GM12892 (cell line): ENCODE data around the gene FGF2.
"Not testable (repeated sequence)": the region's sequence is repeated elsewhere in the genome, so short reads cannot be mapped to it uniquely, and the experiment has no call there.

Source experiments
- POLR2A ChIP-seq: IDR thresholded peaks from 2 replicates; pipeline ENCODE4 v1.6.1; 2011; ENCODE audit warnings: low read depth, low read length, control low read depth
- POLR2AphosphoS5 ChIP-seq: IDR thresholded peaks from 2 replicates; pipeline ENCODE4 v1.6.1; 2011; ENCODE audit warnings: low read depth, low read length, control low read depth
- TAF1 ChIP-seq: IDR thresholded peaks from 2 replicates; pipeline ENCODE4 v1.6.1; 2011; ENCODE audit warnings: low read depth, mild to moderate bottlenecking, control low read depth, low read length, borderline replicate concordance

DNA sequence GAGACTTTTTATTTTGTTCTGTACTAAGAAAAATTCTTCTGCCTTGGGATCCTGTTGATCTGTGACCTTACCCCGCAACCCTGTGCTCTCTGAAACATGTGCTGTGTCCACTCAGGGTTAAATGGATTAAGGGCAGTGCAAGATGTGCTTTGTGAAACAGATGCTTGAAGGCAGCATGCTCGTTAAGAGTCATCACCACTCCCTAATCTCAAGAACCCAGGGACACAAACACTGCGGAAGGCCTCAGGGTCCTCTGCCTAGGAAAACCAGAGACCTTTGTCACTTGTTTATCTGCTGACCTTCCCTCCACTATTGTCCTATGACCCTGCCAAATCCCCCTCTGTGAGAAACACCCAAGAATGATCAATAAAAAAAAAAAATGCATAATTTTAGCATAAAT, 13.8 kb upstream of the FGF2 start:
- not testable (repeated sequence) for TF ChIP-seq POLR2A, POLR2AphosphoS5, TAF1
